Measurements from ENCODE around the gene RUNX1. TPM values are rescaled to one million over a fixed set of nuclear protein-coding genes. Genes with fewer than 3 reads are reported as not detected.

The RUNX1 gene
- total and polyA plus RNA-seq, 10 of the 15 experiments (the other 5 are each of a cell fraction or from before 2014, with no cell fraction given): 0.90 to 15.2 (median 4.1) TPM

GRCh38 chr21:35011681-35012080 lies 37.4 kb downstream of the RUNX1 start:
- H3K4me3 ChIP-seq: no peak overlapping the region
- no peaks in the 10 kb centered on the region for H3K79me2 ChIP-seq (ENCODE audit: control insufficient read depth, insufficient read depth, low read length)
- intact Hi-C loops (cut with micrococcal nuclease; ENCODE audit: unreplicated experiment): no loop called here
- DNase-seq (ENCODE audit: low read depth, low spot score) (no peak), FAIRE-seq (no peak), ATAC-seq (no peak)
- no peak overlapping the region for H2AFZ ChIP-seq (ENCODE audit: control insufficient read depth, low read depth, low read length)
- no peaks in the 10 kb centered on the region for H3K4me1 ChIP-seq (ENCODE audit: control insufficient read depth, insufficient read depth, low read length)
- no peaks in the 10 kb centered on the region for H4K20me1 ChIP-seq (ENCODE audit: control insufficient read depth, insufficient read depth)
- no peak overlapping the region for H3K9ac ChIP-seq (ENCODE audit: control insufficient read depth, insufficient read depth, low read length)
- in situ Hi-C loops (cut with MboI): no loop called here
- H3K4me2 ChIP-seq (ENCODE audit: control insufficient read depth, insufficient read depth): no peak overlapping the region
- 12% methylated on average over 3 of the region's 3 CpGs for WGBS (ENCODE audit: insufficient coverage, insufficient replicate concordance, low lambda C conversion rate, missing lambda C conversion rate)
- ChIA-PET RAD21 (ENCODE audit: unreplicated experiment) (no interaction called here), SMC1A (ENCODE audit: uncharacterized antibody, unreplicated experiment) (interaction anchor here (1.2 kb wide), 1 partner anchor 119 kb away, joined by 4 read pairs; no protein-coding TSS in a partner anchor), POLR2A (no interaction called here), CTCF (no interaction called here)
- H3K9me3 ChIP-seq (replicated peaks; ENCODE audit: control insufficient read depth, insufficient read depth, low read length): no peaks in the 10 kb centered on the region
- no TSS peak for BruUV-seq (replicated peaks)
- no peak overlapping the region for H3K27ac ChIP-seq (ENCODE audit: control insufficient read depth, insufficient read depth)
- H3K27me3 ChIP-seq (replicated peaks in 1 of 2; ENCODE audit: control insufficient read depth in 2 of 2, insufficient read depth in 2 of 2, low read length in 1 of 2): no peaks in the 10 kb centered on the region; a peak in 2 of 4 replicates
- no peaks in the 10 kb centered on the region for H3K36me3 ChIP-seq (ENCODE audit: control insufficient read depth in 2 of 2, insufficient read depth in 2 of 2, low read length in 1 of 2)
- TF ChIP-seq TCF7 (IDR thresholded peaks at IDR 0.05; ENCODE audit: borderline replicate concordance) (peak; percentile 49; the same call in 1 of the 2 replicates), BCL11A (IDR thresholded peaks at IDR 0.05; ENCODE audit: low read depth, low read length) (no peak), EED (IDR thresholded peaks at IDR 0.05; ENCODE audit: low read depth) (0 out of 2 replicates have a peak, but pooled peaks have one; percentile 29), BHLHE40 (IDR thresholded peaks at IDR 0.05; ENCODE audit: borderline replicate concordance in 1 of 2, low read depth in 2 of 2, low read length in 1 of 2) (no peak), E2F4 (IDR thresholded peaks at IDR 0.05; ENCODE audit: low read depth, low read length) (no peak), MEF2B (IDR thresholded peaks at IDR 0.05; ENCODE audit: partially characterized antibody, poor library complexity, severe bottlenecking) (no peak), TCF12 (IDR thresholded peaks at IDR 0.05; ENCODE audit: low read depth, low read length) (peak; percentile 62; the same call in 1 of the 2 replicates), ZBTB40 (IDR thresholded peaks at IDR 0.05; ENCODE audit: borderline replicate concordance) (no peak), POLR2AphosphoS5 (IDR thresholded peaks at IDR 0.05; ENCODE audit: low read length) (no peak), MYC (IDR thresholded peaks at IDR 0.05; ENCODE audit: insufficient read depth, insufficient read length, insufficient replicate concordance, low read length, severe bottlenecking) (no peak), MTA3 (IDR thresholded peaks at IDR 0.05; ENCODE audit: borderline replicate concordance, low read length) (no peak), RUNX3 (IDR thresholded peaks at IDR 0.05; ENCODE audit: low read length) (peak; percentile 78), SUZ12 (IDR thresholded peaks at IDR 0.05; ENCODE audit: unreplicated experiment) (no peak), EP300 (IDR thresholded peaks at IDR 0.05; ENCODE audit: borderline replicate concordance in 1 of 2, control insufficient read depth in 1 of 2, low read depth in 2 of 2, low read length in 2 of 2) (no peak), ZNF622 (IDR thresholded peaks at IDR 0.05) (no peak), IKZF1 (conservative IDR thresholded peaks at IDR 0.05) (no peak), RFX5 (IDR thresholded peaks at IDR 0.05; ENCODE audit: low read depth, low read length) (no peak), BRCA1 (IDR thresholded peaks at IDR 0.05; ENCODE audit: low read depth, low read length) (no peak), FOS (IDR thresholded peaks at IDR 0.05; ENCODE audit: borderline replicate concordance, extremely low read depth, insufficient read length) (no peak), ZNF217 (IDR thresholded peaks at IDR 0.05) (no peak), ZNF384 (IDR thresholded peaks at IDR 0.05; ENCODE audit: borderline replicate concordance, low read depth, low read length) (no peak), RCOR1 (conservative IDR thresholded peaks at IDR 0.05; ENCODE audit: low read depth, low read length) (no peak)

All from GM12878 (cell line).